B cell (primary cell): Measurements from ENCODE around the gene ULBP1.
A peak's percentile ranks its signal among the peaks of the same experiment; 100 is the strongest.

ENCODE experiments used
- EZH2 ChIP-seq: IDR thresholded peaks from 2 replicates; pipeline ENCODE4 v1.6.1; 2012; ENCODE audit warnings: borderline replicate concordance, low read depth, mild to moderate bottlenecking, moderate library complexity, low read length; ENCODE audit not compliant: insufficient read depth, poor library complexity, severe bottlenecking
- TF ChIP-seq, protein P1 (sequence below): fragments of 200-600 bp; IDR thresholded peaks from one replicate; pipeline ENCODE4 v1.8.0; 2022; ENCODE audit warnings: antibody characterized with exemption, mild to moderate bottlenecking

DNA sequence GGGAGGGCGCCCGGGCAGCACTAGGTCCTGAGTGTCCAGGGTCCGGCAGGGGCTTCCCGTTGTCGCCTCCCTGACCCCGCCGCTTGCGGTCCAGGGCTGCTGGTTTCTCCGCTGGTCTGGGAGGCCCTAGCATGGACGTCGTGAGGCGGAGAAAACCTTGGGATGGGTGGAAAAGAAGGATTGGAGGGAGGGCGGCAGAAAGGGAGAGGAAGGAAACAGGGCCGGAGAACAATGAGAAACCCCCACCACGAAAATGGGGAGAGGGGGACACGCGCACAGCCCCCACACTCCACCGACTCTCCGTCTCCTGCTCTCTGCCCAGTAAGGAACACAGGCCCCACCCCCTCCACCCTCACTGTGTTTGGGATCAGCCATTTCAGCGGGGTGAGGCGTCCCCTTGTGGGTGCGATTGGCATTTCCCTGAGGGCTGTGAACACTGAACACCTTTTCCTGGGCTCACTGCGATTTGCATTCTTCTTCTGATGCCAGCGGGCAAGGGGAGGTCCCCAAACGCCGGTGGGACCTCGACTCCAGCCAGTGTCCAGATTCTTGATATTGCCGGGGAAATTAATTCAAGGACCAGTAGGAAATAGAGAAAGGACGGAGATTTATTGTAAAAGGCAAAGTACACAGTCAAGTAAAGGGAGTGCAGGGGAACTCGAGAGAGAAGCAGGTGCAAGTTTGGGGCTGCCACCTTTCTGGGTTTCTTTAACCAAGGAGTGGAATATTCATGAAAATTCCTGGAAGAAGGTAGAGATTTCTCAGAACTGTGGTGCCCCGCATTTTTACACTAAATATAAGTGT, 37.6 kb upstream of the ULBP1 start:
- TF ChIP-seq, protein P1, sequence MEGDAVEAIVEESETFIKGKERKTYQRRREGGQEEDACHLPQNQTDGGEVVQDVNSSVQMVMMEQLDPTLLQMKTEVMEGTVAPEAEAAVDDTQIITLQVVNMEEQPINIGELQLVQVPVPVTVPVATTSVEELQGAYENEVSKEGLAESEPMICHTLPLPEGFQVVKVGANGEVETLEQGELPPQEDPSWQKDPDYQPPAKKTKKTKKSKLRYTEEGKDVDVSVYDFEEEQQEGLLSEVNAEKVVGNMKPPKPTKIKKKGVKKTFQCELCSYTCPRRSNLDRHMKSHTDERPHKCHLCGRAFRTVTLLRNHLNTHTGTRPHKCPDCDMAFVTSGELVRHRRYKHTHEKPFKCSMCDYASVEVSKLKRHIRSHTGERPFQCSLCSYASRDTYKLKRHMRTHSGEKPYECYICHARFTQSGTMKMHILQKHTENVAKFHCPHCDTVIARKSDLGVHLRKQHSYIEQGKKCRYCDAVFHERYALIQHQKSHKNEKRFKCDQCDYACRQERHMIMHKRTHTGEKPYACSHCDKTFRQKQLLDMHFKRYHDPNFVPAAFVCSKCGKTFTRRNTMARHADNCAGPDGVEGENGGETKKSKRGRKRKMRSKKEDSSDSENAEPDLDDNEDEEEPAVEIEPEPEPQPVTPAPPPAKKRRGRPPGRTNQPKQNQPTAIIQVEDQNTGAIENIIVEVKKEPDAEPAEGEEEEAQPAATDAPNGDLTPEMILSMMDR = peak; percentile 71
- TF ChIP-seq EZH2 = no peak
